Sigmoid colon (tissue), 4 donors: ENCODE results near the gene PTGDS.

Experiments used
- EP300 ChIP-seq, 4 donors: sonication (generic); formaldehyde crosslinking; IDR thresholded peaks; one replicate each; pipeline ENCODE4 v1.6.1; 2017; ENCODE audit warnings: antibody characterized with exemption in 4 of 4
- POLR2A ChIP-seq, 2 donors: fragments of 450-650 bp; IDR thresholded peaks; one replicate each; pipeline ENCODE4 v1.6.1; 2016; ENCODE audit warnings: antibody characterized with exemption in 2 of 2, mild to moderate bottlenecking in 2 of 2, moderate library complexity in 2 of 2
- TF ChIP-seq, protein P1 (sequence below), 4 experiments: fragments of 450-650 bp in 3 of 4; fragments of 200-600 bp in 1 of 4; IDR thresholded peaks; one replicate each; pipeline ENCODE4 v1.5.1; 2016 to 2019; ENCODE audit warnings: antibody characterized with exemption in 4 of 4, mild to moderate bottlenecking in 3 of 4, moderate library complexity in 2 of 4

DNA sequence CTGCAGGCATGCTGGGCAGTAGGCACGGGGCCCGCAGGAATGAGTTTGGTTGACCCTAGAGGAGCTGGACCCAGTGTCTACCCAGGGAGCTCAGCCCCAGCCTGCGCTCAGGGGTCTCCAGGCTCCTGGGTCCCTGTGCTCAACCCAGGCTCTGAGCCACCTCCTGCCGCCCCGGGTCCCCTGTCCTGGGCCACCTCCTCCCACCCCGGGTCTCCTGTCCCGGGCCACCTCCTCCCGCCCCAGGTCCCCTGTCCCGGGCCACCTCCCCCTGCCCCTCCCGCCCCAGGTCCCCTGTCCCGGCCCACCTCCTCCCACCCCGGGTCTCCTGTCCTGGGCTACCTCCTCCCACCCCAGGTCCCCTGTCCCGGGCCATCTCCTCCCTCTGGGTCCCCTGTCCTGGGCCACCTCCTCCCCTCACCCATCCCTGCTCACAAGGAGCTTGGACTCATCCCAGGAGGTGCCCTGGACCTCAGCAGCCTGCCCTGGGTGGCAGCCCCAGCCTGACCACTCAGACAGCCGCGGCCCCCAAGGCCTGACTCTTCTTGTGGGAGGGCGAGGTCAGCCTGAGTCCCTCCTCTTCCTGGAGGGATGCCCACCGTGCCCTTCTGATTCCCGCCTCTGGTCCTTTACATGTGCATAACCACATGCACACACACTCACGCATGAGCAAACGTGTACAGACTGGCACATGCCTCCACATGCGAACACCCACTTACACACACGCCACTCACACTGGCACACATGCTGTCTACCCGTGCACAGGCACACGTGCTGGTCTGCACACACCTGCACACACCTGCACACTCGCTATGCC is 22.8 kb upstream of the PTGDS start:
- TF ChIP-seq, protein P1, sequence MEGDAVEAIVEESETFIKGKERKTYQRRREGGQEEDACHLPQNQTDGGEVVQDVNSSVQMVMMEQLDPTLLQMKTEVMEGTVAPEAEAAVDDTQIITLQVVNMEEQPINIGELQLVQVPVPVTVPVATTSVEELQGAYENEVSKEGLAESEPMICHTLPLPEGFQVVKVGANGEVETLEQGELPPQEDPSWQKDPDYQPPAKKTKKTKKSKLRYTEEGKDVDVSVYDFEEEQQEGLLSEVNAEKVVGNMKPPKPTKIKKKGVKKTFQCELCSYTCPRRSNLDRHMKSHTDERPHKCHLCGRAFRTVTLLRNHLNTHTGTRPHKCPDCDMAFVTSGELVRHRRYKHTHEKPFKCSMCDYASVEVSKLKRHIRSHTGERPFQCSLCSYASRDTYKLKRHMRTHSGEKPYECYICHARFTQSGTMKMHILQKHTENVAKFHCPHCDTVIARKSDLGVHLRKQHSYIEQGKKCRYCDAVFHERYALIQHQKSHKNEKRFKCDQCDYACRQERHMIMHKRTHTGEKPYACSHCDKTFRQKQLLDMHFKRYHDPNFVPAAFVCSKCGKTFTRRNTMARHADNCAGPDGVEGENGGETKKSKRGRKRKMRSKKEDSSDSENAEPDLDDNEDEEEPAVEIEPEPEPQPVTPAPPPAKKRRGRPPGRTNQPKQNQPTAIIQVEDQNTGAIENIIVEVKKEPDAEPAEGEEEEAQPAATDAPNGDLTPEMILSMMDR (IDR thresholded peaks at IDR 0.05): no peak
- TF ChIP-seq POLR2A (IDR thresholded peaks at IDR 0.05): no peak
- no peak for TF ChIP-seq EP300 (IDR thresholded peaks at IDR 0.05)
